AG04450 (cell line): Measurements from ENCODE around the gene C1QTNF1. TPM values are rescaled to one million over a fixed set of nuclear protein-coding genes. Genes with fewer than 3 reads are reported as not detected.

Experiments
- CTCF ChIA-PET: fragments of 300-600, 350-600 bp; formaldehyde crosslinking; extraction: SDS; loops from one replicate; lab custom pipeline; 2022; ENCODE audit warnings: antibody characterized with exemption, inconsistent platforms; lab: Charles Lee
- POLR2A ChIA-PET: fragments of 350-600 bp; formaldehyde crosslinking; extraction: SDS; loops from one replicate; lab custom pipeline; 2021; ENCODE audit warnings: antibody characterized with exemption, inconsistent platforms; lab: Yijun Ruan, JAX
- DNase-seq: peaks from one replicate; pipeline ENCODE4 v3.0.0-alpha.2; 2011; ENCODE audit warnings: low read depth, low spot score
- H3K27ac ChIP-seq: one replicate; pipeline ENCODE4 v1.5.1; 2012; ENCODE audit warnings: low read depth, low read length, control low read depth
- H3K27me3 ChIP-seq: one replicate; pipeline ENCODE4 v1.6.0; 2012; ENCODE audit warnings: low read length; ENCODE audit not compliant: control insufficient read depth, insufficient read depth
- H3K4me3 ChIP-seq: 2 replicates; pipeline ENCODE4 v1.5.1; 2011; ENCODE audit warnings: mild to moderate bottlenecking, low read depth, low read length, control low read depth
- H3K9me3 ChIP-seq: 2 replicates; pipeline ENCODE4 v1.5.1; 2012; ENCODE audit warnings: low read length; ENCODE audit not compliant: control insufficient read depth, insufficient read depth
- CTCF ChIP-seq: IDR thresholded peaks from 2 replicates; pipeline ENCODE4 v1.5.1; 2011; ENCODE audit warnings: low read depth, low read length, control low read depth, inconsistent platforms
- polyA plus RNA-seq: library from polyadenylated mRNA; depleted of rRNA; stranded (reverse); fragments of >200 nt; gene quantifications from 2 replicates; pipeline ENCODE4 v1.2.3, GENCODE V29; 2011

The C1QTNF1 gene
- polyA plus RNA-seq, 1 experiment: 15.4 TPM

- ChIA-PET CTCF (interaction anchor here (0.6 to 2.5 kb wide), 4 partner anchors 7 to 42 kb away, joined by 3 to 8 read pairs (median 4); no protein-coding TSS in a partner anchor), POLR2A (no interaction called here)
- no peak overlapping the region for H3K4me3 ChIP-seq
- DNase-seq: no peak
- no peaks in the 10 kb centered on the region for H3K27me3 ChIP-seq
- H3K27ac ChIP-seq: no peak overlapping the region
- no peak for TF ChIP-seq CTCF
- H3K9me3 ChIP-seq: no peaks in the 10 kb centered on the region; the same call in 1 of the 2 replicates
Measured at GRCh38 chr17:79041041-79041570, 17.1 kb downstream of the C1QTNF1 start.

DNA sequence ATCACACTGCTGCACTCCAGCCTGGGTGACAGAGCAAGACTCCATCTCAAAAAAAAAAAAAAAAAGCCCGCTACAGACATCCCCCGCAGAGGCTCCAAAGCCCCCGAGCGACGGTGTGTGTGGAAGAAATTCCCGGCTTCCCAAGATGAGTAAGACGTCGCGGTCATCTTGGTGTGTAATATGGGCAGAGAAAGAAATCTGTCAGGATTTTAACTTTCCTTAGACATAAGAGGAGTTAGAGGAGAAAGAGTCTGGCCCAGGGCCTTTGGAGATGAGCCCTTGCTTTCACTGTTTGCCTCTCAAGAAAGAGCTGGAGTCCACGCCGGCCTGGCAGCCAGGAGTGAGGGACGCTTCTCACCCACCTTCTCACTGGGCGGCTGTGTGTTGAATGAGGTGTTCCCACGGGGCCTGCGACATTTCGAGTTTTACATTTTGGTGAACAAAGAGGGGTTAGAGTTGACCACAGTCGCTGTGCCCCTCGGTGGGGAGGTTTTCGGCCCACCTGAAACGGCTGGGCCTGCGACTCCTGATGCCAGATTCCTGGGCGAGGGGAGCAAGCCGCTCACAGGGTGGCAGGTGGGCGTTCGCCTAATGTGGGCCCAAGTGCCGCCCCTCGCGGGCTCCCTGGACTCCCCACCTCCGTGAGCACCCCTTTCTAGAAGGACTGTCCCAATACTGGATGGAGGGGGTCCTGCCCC lies 17.9 kb downstream of the C1QTNF1 start:
- no peak for TF ChIP-seq CTCF
- no peak overlapping the region for H3K4me3 ChIP-seq
- H3K27ac ChIP-seq: no peak overlapping the region
- CTCF ChIA-PET: interaction anchor here (0.6 to 1.5 kb wide), 6 partner anchors 8 to 359 kb away, joined by 3 to 5 read pairs (median 3); no protein-coding TSS in a partner anchor
- POLR2A ChIA-PET: interaction anchor here (0.6 kb wide), 1 partner anchor 33 kb away, joined by 3 read pairs; the partner anchor contains the start of gene ENGASE
- no peaks in the 10 kb centered on the region; the same call in 1 of the 2 replicates for H3K9me3 ChIP-seq
- no peaks in the 10 kb centered on the region for H3K27me3 ChIP-seq
- no peak for DNase-seq

- DNase-seq: no peak
- no peak overlapping the region for H3K4me3 ChIP-seq
- peak; percentile 62 for TF ChIP-seq CTCF
- no peaks in the 10 kb centered on the region for H3K27me3 ChIP-seq
- H3K9me3 ChIP-seq: no peaks in the 10 kb centered on the region; the same call in 1 of the 2 replicates
- H3K27ac ChIP-seq: no peak overlapping the region
- ChIA-PET CTCF (interaction anchor here (0.6 to 1.5 kb wide), 6 partner anchors 9 to 358 kb away, joined by 3 to 5 read pairs (median 3); no protein-coding TSS in a partner anchor), POLR2A (interaction anchor here (0.6 kb wide), 1 partner anchor 32 kb away, joined by 3 read pairs; the partner anchor contains the start of gene ENGASE)
Measured at GRCh38 chr17:79042421-79043190, 18.6 kb downstream of the C1QTNF1 start.

DNA sequence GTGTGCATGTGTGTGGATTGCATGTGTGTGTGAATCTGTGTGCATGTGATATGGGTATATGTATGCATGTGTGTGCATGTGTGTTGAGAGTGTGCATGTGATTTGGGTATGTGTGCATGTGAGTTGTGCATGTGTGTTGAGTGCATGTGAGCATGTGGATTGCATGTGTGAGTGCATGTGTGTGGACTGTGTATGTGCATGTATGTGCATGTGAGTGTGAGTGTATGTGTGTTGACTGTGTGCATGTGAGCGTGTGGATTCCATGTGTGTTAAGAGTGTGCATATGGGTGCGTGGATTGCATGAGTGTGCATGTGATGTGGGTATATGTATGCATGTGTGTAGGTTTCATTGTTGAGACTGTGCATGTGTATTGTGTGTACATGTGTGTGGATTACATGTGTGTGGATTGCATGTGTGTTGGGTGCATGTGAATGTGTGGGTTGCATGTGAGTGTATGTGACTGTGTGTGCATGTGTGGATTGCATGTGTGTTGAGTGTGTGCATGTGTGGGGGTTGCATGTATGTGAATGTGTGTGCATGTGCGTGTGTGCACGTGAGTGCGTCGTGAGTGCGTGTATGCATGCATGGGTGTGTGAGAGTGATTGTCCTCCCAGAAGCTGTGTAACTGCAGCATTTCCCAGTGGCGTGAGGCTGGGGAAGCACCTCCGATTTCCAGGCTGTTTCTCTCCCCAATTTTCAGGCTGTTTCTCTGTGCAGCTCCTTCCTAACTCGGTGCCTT lies 19.4 kb downstream of the C1QTNF1 start:
- CTCF ChIA-PET: interaction anchor here (1.1 to 3.3 kb wide), 4 partner anchors 15 to 349 kb away, joined by 3 to 42 read pairs (median 33); no protein-coding TSS in a partner anchor
- TF ChIP-seq CTCF: no peak
- no peak overlapping the region for H3K4me3 ChIP-seq
- no peak overlapping the region for H3K27ac ChIP-seq
- POLR2A ChIA-PET: no interaction called here
- no peaks in the 10 kb centered on the region; the same call in 1 of the 2 replicates for H3K9me3 ChIP-seq
- DNase-seq: no peak
- H3K27me3 ChIP-seq: no peaks in the 10 kb centered on the region
